ENCODE measurements around the gene CNGB1.

The CNGB1 gene

GRCh38 chr16:57912529-57913260 lies 58.2 kb downstream of the CNGB1 start:
- Histone ChIP-seq H3K36me3 (ENCODE audit: control insufficient read depth in 2 of 2, insufficient read depth in 2 of 2, low read length in 2 of 2) (no peaks in the 10 kb centered on the region), H3K9ac (ENCODE audit: low read depth in 1 of 2, low read length in 2 of 2) (no peak overlapping the region), H3K27ac (ENCODE audit: low read depth in 2 of 2, low read length in 2 of 2) (no peak overlapping the region)

GRCh38 chr16:57911743-57912142 lies 59.2 kb downstream of the CNGB1 start:
- H3K4me1 ChIP-seq (ENCODE audit: control insufficient read depth in 2 of 2, insufficient read depth in 2 of 2, low read length in 2 of 2): no peaks in the 10 kb centered on the region
- H3K9ac ChIP-seq (ENCODE audit: low read depth in 1 of 2, low read length in 2 of 2): no peak overlapping the region
- H3K27ac ChIP-seq (ENCODE audit: low read depth in 2 of 2, low read length in 2 of 2): no peak overlapping the region
- no peaks in the 10 kb centered on the region for H3K36me3 ChIP-seq (ENCODE audit: control insufficient read depth in 2 of 2, insufficient read depth in 2 of 2, low read length in 2 of 2)
- no peaks in the 10 kb centered on the region for H3K9me3 ChIP-seq (ENCODE audit: control insufficient read depth in 2 of 2, low read length in 2 of 2)
- H3K27me3 ChIP-seq (ENCODE audit: control insufficient read depth in 2 of 2, insufficient read depth in 2 of 2, low read length in 2 of 2): peaks cover 0 to under 1% of the 10 kb centered on the region in 2 donors
- H3K4me3 ChIP-seq (ENCODE audit: low read length in 2 of 2): no peak overlapping the region

More at GRCh38 chr16:57912529-57913260, 58.2 kb downstream of the CNGB1 start:
- Histone ChIP-seq H3K27me3 (ENCODE audit: control insufficient read depth in 2 of 2, insufficient read depth in 2 of 2, low read length in 2 of 2) (peaks cover 0 to 3% of the 10 kb centered on the region in 2 donors), H3K4me3 (ENCODE audit: low read length in 2 of 2) (no peak overlapping the region), H3K9me3 (ENCODE audit: control insufficient read depth in 2 of 2, low read length in 2 of 2) (no peaks in the 10 kb centered on the region), H3K4me1 (ENCODE audit: control insufficient read depth in 2 of 2, insufficient read depth in 2 of 2, low read length in 2 of 2) (no peaks in the 10 kb centered on the region)

- H3K27ac ChIP-seq (ENCODE audit: low read depth in 2 of 2, low read length in 2 of 2): no peak overlapping the region
- H3K36me3 ChIP-seq (ENCODE audit: control insufficient read depth in 2 of 2, insufficient read depth in 2 of 2, low read length in 2 of 2): no peaks in the 10 kb centered on the region
- peaks cover 0 to 5% of the 10 kb centered on the region in 2 donors for H3K27me3 ChIP-seq (ENCODE audit: control insufficient read depth in 2 of 2, insufficient read depth in 2 of 2, low read length in 2 of 2)
- no peak overlapping the region for H3K9ac ChIP-seq (ENCODE audit: low read depth in 1 of 2, low read length in 2 of 2)
- no peaks in the 10 kb centered on the region for H3K4me1 ChIP-seq (ENCODE audit: control insufficient read depth in 2 of 2, insufficient read depth in 2 of 2, low read length in 2 of 2)
- H3K9me3 ChIP-seq (ENCODE audit: control insufficient read depth in 2 of 2, low read length in 2 of 2): no peaks in the 10 kb centered on the region
- no peak overlapping the region for H3K4me3 ChIP-seq (ENCODE audit: low read length in 2 of 2)
These were observed 60.2 kb downstream of the CNGB1 start for GRCh38 chr16:57910696-57911095.

- no peak overlapping the region for H3K27ac ChIP-seq (ENCODE audit: low read depth in 2 of 2, low read length in 2 of 2)
- no peaks in the 10 kb centered on the region for H3K36me3 ChIP-seq (ENCODE audit: control insufficient read depth in 2 of 2, insufficient read depth in 2 of 2, low read length in 2 of 2)
- H3K9me3 ChIP-seq (ENCODE audit: control insufficient read depth in 2 of 2, low read length in 2 of 2): no peaks in the 10 kb centered on the region
- no peak overlapping the region for H3K4me3 ChIP-seq (ENCODE audit: low read length in 2 of 2)
- no peak overlapping the region for H3K9ac ChIP-seq (ENCODE audit: low read depth in 1 of 2, low read length in 2 of 2)
- no peaks in the 10 kb centered on the region for H3K4me1 ChIP-seq (ENCODE audit: control insufficient read depth in 2 of 2, insufficient read depth in 2 of 2, low read length in 2 of 2)
- H3K27me3 ChIP-seq (ENCODE audit: control insufficient read depth in 2 of 2, insufficient read depth in 2 of 2, low read length in 2 of 2): peaks cover 0 to 13% of the 10 kb centered on the region in 2 donors
These were observed 62.4 kb downstream of the CNGB1 start for GRCh38 chr16:57908409-57908987.

- Histone ChIP-seq H3K27me3 (ENCODE audit: control insufficient read depth in 2 of 2, insufficient read depth in 2 of 2, low read length in 2 of 2) (peaks cover 2 to 17% of the 10 kb centered on the region in 2 donors), H3K9ac (ENCODE audit: low read depth in 1 of 2, low read length in 2 of 2) (no peak overlapping the region), H3K36me3 (ENCODE audit: control insufficient read depth in 2 of 2, insufficient read depth in 2 of 2, low read length in 2 of 2) (no peaks in the 10 kb centered on the region), H3K4me1 (ENCODE audit: control insufficient read depth in 2 of 2, insufficient read depth in 2 of 2, low read length in 2 of 2) (no peaks in the 10 kb centered on the region), H3K9me3 (ENCODE audit: control insufficient read depth in 2 of 2, low read length in 2 of 2) (no peaks in the 10 kb centered on the region), H3K27ac (ENCODE audit: low read depth in 2 of 2, low read length in 2 of 2) (no peak overlapping the region), H3K4me3 (ENCODE audit: low read length in 2 of 2) (no peak overlapping the region)
These were observed 64.3 kb downstream of the CNGB1 start for GRCh38 chr16:57906382-57907316.

- no peak overlapping the region for H3K9ac ChIP-seq (ENCODE audit: low read depth in 1 of 2, low read length in 2 of 2)
- H3K4me1 ChIP-seq (ENCODE audit: control insufficient read depth in 2 of 2, insufficient read depth in 2 of 2, low read length in 2 of 2): no peaks in the 10 kb centered on the region
- H3K27ac ChIP-seq (ENCODE audit: low read depth in 2 of 2, low read length in 2 of 2): no peak overlapping the region
- H3K27me3 ChIP-seq (ENCODE audit: control insufficient read depth in 2 of 2, insufficient read depth in 2 of 2, low read length in 2 of 2): peaks cover 4 to 22% of the 10 kb centered on the region in 2 donors
- no peaks in the 10 kb centered on the region for H3K36me3 ChIP-seq (ENCODE audit: control insufficient read depth in 2 of 2, insufficient read depth in 2 of 2, low read length in 2 of 2)
- no peak overlapping the region for H3K4me3 ChIP-seq (ENCODE audit: low read length in 2 of 2)
- no peaks in the 10 kb centered on the region for H3K9me3 ChIP-seq (ENCODE audit: control insufficient read depth in 2 of 2, low read length in 2 of 2)
These were observed 66.8 kb downstream of the CNGB1 start for GRCh38 chr16:57904101-57904500.

GRCh38 chr16:57903656-57904055 lies 67.3 kb downstream of the CNGB1 start:
- H3K36me3 ChIP-seq (ENCODE audit: control insufficient read depth in 2 of 2, insufficient read depth in 2 of 2, low read length in 2 of 2): no peaks in the 10 kb centered on the region
- no peaks in the 10 kb centered on the region for H3K4me1 ChIP-seq (ENCODE audit: control insufficient read depth in 2 of 2, insufficient read depth in 2 of 2, low read length in 2 of 2)
- H3K9ac ChIP-seq (ENCODE audit: low read depth in 1 of 2, low read length in 2 of 2): no peak overlapping the region
- no peaks in the 10 kb centered on the region for H3K9me3 ChIP-seq (ENCODE audit: control insufficient read depth in 2 of 2, low read length in 2 of 2)
- no peak overlapping the region for H3K27ac ChIP-seq (ENCODE audit: low read depth in 2 of 2, low read length in 2 of 2)
- peaks cover 4 to 22% of the 10 kb centered on the region in 2 donors for H3K27me3 ChIP-seq (ENCODE audit: control insufficient read depth in 2 of 2, insufficient read depth in 2 of 2, low read length in 2 of 2)
- H3K4me3 ChIP-seq (ENCODE audit: low read length in 2 of 2): no peak overlapping the region

- Histone ChIP-seq H3K27ac (ENCODE audit: low read depth in 2 of 2, low read length in 2 of 2) (no peak overlapping the region), H3K36me3 (ENCODE audit: control insufficient read depth in 2 of 2, insufficient read depth in 2 of 2, low read length in 2 of 2) (no peaks in the 10 kb centered on the region), H3K27me3 (ENCODE audit: control insufficient read depth in 2 of 2, insufficient read depth in 2 of 2, low read length in 2 of 2) (peaks cover 4 to 22% of the 10 kb centered on the region in 2 donors), H3K4me1 (ENCODE audit: control insufficient read depth in 2 of 2, insufficient read depth in 2 of 2, low read length in 2 of 2) (no peaks in the 10 kb centered on the region), H3K9me3 (ENCODE audit: control insufficient read depth in 2 of 2, low read length in 2 of 2) (no peaks in the 10 kb centered on the region), H3K9ac (ENCODE audit: low read depth in 1 of 2, low read length in 2 of 2) (no peak overlapping the region), H3K4me3 (ENCODE audit: low read length in 2 of 2) (no peak overlapping the region)
These were observed 69.4 kb downstream of the CNGB1 start for GRCh38 chr16:57901480-57902069.

GRCh38 chr16:57900796-57901479 lies 70.0 kb downstream of the CNGB1 start:
- H3K36me3 ChIP-seq (ENCODE audit: control insufficient read depth in 2 of 2, insufficient read depth in 2 of 2, low read length in 2 of 2): no peaks in the 10 kb centered on the region
- H3K4me1 ChIP-seq (ENCODE audit: control insufficient read depth in 2 of 2, insufficient read depth in 2 of 2, low read length in 2 of 2): no peaks in the 10 kb centered on the region
- H3K4me3 ChIP-seq (ENCODE audit: low read length in 2 of 2): no peak overlapping the region
- no peak overlapping the region for H3K9ac ChIP-seq (ENCODE audit: low read depth in 1 of 2, low read length in 2 of 2)
- no peaks in the 10 kb centered on the region for H3K9me3 ChIP-seq (ENCODE audit: control insufficient read depth in 2 of 2, low read length in 2 of 2)
- no peak overlapping the region for H3K27ac ChIP-seq (ENCODE audit: low read depth in 2 of 2, low read length in 2 of 2)
- peaks cover 4 to 18% of the 10 kb centered on the region in 2 donors for H3K27me3 ChIP-seq (ENCODE audit: control insufficient read depth in 2 of 2, insufficient read depth in 2 of 2, low read length in 2 of 2)
